HCT116 (cell line): ENCODE data around the gene UNC5C. TPM values are rescaled to one million over a fixed set of nuclear protein-coding genes. Genes with fewer than 3 reads are reported as not detected.

ENCODE experiments used
- ATAC-seq: fragments of 200-7000 bp; cut with Tn5 transposase; 2 replicates; pipeline ENCODE4 v1.9.1; 2020; ENCODE audit warnings: mild to moderate bottlenecking, moderate library complexity
- BruUV-seq: library from RNA; stranded (reverse); fragments of 400-500 nt; replicated peaks from 2 replicates; lab custom pipeline; 2021; lab: Mats Ljungman, UMichigan
- CTCF ChIA-PET: fragments of 300-600 bp; sonication (Branson Sonifier 250); formaldehyde crosslinking; loops from one replicate; lab custom pipeline; 2021; ENCODE audit warnings: antibody characterized with exemption; lab: Charles Lee
- POLR2A ChIA-PET: fragments of 300-600, 350-600 bp; sonication (Branson Sonifier 250); formaldehyde crosslinking; loops from one replicate; lab custom pipeline; 2021; ENCODE audit warnings: antibody characterized with exemption; lab: Charles Lee
- RAD21 ChIA-PET, 2 experiments: fragments of 300-600 bp; sonication (Branson Sonifier 250); formaldehyde crosslinking; loops; one replicate each; lab custom pipeline; 2023; ENCODE audit warnings: low total read pairs in 2 of 2; ENCODE audit not compliant: uncharacterized antibody in 2 of 2, unreplicated experiment in 2 of 2, low non-redundant PET in 1 of 2; lab: Charles Lee
- DNase-seq: peaks from one replicate; pipeline ENCODE4 v3.0.0-alpha.2; 2010; ENCODE audit warnings: low read depth, low spot score
- H2AFZ ChIP-seq: fragments of 200-600 bp; shearing (Covaris generic), sonication (generic); 2 replicates; pipeline ENCODE4 v1.6.1; 2017; ENCODE audit warnings: low read depth, mixed run types, mixed read lengths, antibody characterized with exemption, low read length; ENCODE audit not compliant: poor library complexity, severe bottlenecking
- H3K27ac ChIP-seq: 2 replicates; pipeline ENCODE4 v1.5.1; 2012; ENCODE audit warnings: low read depth, low read length
- H3K27me3 ChIP-seq: fragments of 200-600 bp; sonication (generic); 2 replicates; pipeline ENCODE4 v1.6.1; 2016; ENCODE audit warnings: mixed run types, low read length, mixed read lengths; ENCODE audit not compliant: insufficient read depth
- H3K36me3 ChIP-seq, 2 experiments: fragments of 200-500 bp in 1 of 2; fragments of 200-600 bp in 1 of 2; sonication (Bioruptor generic) in 1 of 2; sonication (generic) in 1 of 2; 2 replicates each; pipeline versions ENCODE4 v1.5.1 to v1.6.1; 2014 to 2016; ENCODE audit warnings: low read length in 2 of 2, inconsistent platforms in 1 of 2, mixed read lengths in 1 of 2, mixed run types in 1 of 2; ENCODE audit not compliant: insufficient read depth in 2 of 2, control insufficient read depth in 1 of 2
- H3K4me1 ChIP-seq, 2 experiments: fragments of 200-600 bp in 1 of 2; sonication (generic) in 1 of 2; 2 replicates each; pipeline versions ENCODE4 v1.5.1 to v1.6.1; 2012 to 2017; ENCODE audit warnings: low read length in 2 of 2, inconsistent platforms in 1 of 2, mild to moderate bottlenecking in 1 of 2, mixed read lengths in 1 of 2, mixed run types in 1 of 2, moderate library complexity in 1 of 2; ENCODE audit not compliant: insufficient read depth in 2 of 2, control insufficient read depth in 1 of 2
- H3K4me2 ChIP-seq: fragments of 200-600 bp; sonication (generic); 2 replicates; pipeline ENCODE4 v1.6.1; 2017; ENCODE audit warnings: mixed run types, low read length, mixed read lengths
- H3K4me3 ChIP-seq, 2 experiments: fragments of 200-600 bp in 1 of 2; sonication (generic) in 1 of 2; replicated peaks in 1 of 2; 2 replicates each; pipeline ENCODE4 v1.5.1; 2011 to 2016; ENCODE audit warnings: low read length in 2 of 2, control low read depth in 1 of 2, low read depth in 1 of 2, mild to moderate bottlenecking in 1 of 2, mixed read lengths in 1 of 2, mixed run types in 1 of 2
- H3K79me2 ChIP-seq: fragments of 200-600 bp; sonication (generic); 2 replicates; pipeline ENCODE4 v1.6.1; 2017; ENCODE audit warnings: mild to moderate bottlenecking, mixed run types, low read length, moderate library complexity, mixed read lengths; ENCODE audit not compliant: insufficient read depth
- H3K9ac ChIP-seq: fragments of 200-600 bp; sonication (generic); 2 replicates; pipeline ENCODE4 v1.6.1; 2016; ENCODE audit warnings: low read length, mixed read lengths
- H3K9me2 ChIP-seq: fragments of 200-600 bp; sonication (generic), shearing (Covaris generic); 2 replicates; pipeline ENCODE4 v1.6.1; 2017; ENCODE audit warnings: mixed run types, mild to moderate bottlenecking, moderate library complexity; ENCODE audit not compliant: insufficient read depth
- H3K9me3 ChIP-seq, 2 experiments: fragments of 200-500 bp in 1 of 2; fragments of 200-600 bp in 1 of 2; sonication (Bioruptor generic) in 1 of 2; sonication (generic) in 1 of 2; 2 replicates each; pipeline ENCODE4 v1.6.1; 2014 to 2017; ENCODE audit warnings: low read length in 2 of 2, mixed read lengths in 2 of 2, inconsistent platforms in 1 of 2, low read depth in 1 of 2, mild to moderate bottlenecking in 1 of 2, mixed run types in 1 of 2, moderate library complexity in 1 of 2; ENCODE audit not compliant: control insufficient read depth in 1 of 2, insufficient read depth in 1 of 2
- H4K20me1 ChIP-seq: fragments of 200-600 bp; sonication (generic), shearing (Covaris generic); 2 replicates; pipeline ENCODE4 v1.6.1; 2017; ENCODE audit warnings: mixed run types, mild to moderate bottlenecking, moderate library complexity; ENCODE audit not compliant: insufficient read depth
- ATF3 ChIP-seq: IDR thresholded peaks from 2 replicates; pipeline ENCODE4 v1.6.1; 2012
- CBX3 ChIP-seq: IDR thresholded peaks from 2 replicates; pipeline ENCODE4 v1.6.1; 2012; ENCODE audit warnings: low read depth
- CTCF ChIP-seq, 3 experiments: fragments of 200-600 bp in 1 of 3; sonication (generic) in 1 of 3; IDR thresholded peaks in 2 of 3; conservative IDR thresholded peaks in 1 of 3; 2 replicates each; pipeline ENCODE4 v1.5.1; 2012 to 2017; ENCODE audit warnings: low read depth in 2 of 3, low read length in 2 of 3, antibody characterized with exemption in 1 of 3, borderline replicate concordance in 1 of 3, control low read depth in 1 of 3, mild to moderate bottlenecking in 1 of 3, mixed read lengths in 1 of 3, mixed run types in 1 of 3, moderate library complexity in 1 of 3; ENCODE audit not compliant: insufficient read depth in 1 of 3
- ELF1 ChIP-seq: IDR thresholded peaks from 2 replicates; pipeline ENCODE4 v1.6.1; 2012; ENCODE audit warnings: low read depth, borderline replicate concordance
- EZH2 ChIP-seq: fragments of 200-600 bp; sonication (generic); IDR thresholded peaks from 2 replicates; pipeline ENCODE4 v1.6.1; 2017; ENCODE audit warnings: antibody characterized with exemption, mixed run types
- EZH2phosphoT487 ChIP-seq: fragments of 200-600 bp; IDR thresholded peaks from 2 replicates; pipeline ENCODE4 v1.6.1; 2018; ENCODE audit warnings: antibody characterized with exemption, borderline replicate concordance
- FOSL1 ChIP-seq: IDR thresholded peaks from 2 replicates; pipeline ENCODE4 v1.6.1; 2012; ENCODE audit warnings: low read depth
- JUND ChIP-seq: IDR thresholded peaks from 2 replicates; pipeline ENCODE4 v1.6.1; 2012
- MAX ChIP-seq: IDR thresholded peaks from 2 replicates; pipeline ENCODE4 v1.6.1; 2012
- POLR2A ChIP-seq: IDR thresholded peaks from 2 replicates; pipeline ENCODE4 v1.7.0; 2011; ENCODE audit warnings: borderline replicate concordance; ENCODE audit not compliant: insufficient read depth, insufficient read length; ENCODE audit errors: extremely low read depth
- POLR2AphosphoS5 ChIP-seq: IDR thresholded peaks from 2 replicates; pipeline ENCODE4 v1.6.1; 2011; ENCODE audit warnings: mild to moderate bottlenecking, low read depth, low read length, moderate library complexity
- RAD21 ChIP-seq: IDR thresholded peaks from 2 replicates; pipeline ENCODE4 v1.6.1; 2012; ENCODE audit warnings: low read depth, mild to moderate bottlenecking
- REST ChIP-seq: IDR thresholded peaks from 2 replicates; pipeline ENCODE4 v1.6.1; 2012; ENCODE audit warnings: low read depth
- SIN3A ChIP-seq: IDR thresholded peaks from 2 replicates; pipeline ENCODE4 v1.6.1; 2012; ENCODE audit warnings: low read depth
- SP1 ChIP-seq: IDR thresholded peaks from 2 replicates; pipeline ENCODE4 v1.6.1; 2012; ENCODE audit warnings: low read depth
- YY1 ChIP-seq: IDR thresholded peaks from 2 replicates; pipeline ENCODE4 v1.6.1; 2011; ENCODE audit warnings: low read length, low read depth, moderate library complexity, mild to moderate bottlenecking; ENCODE audit not compliant: insufficient replicate concordance; ENCODE audit errors: extremely low read depth
- ZBTB33 ChIP-seq: IDR thresholded peaks from 2 replicates; pipeline ENCODE4 v1.6.1; 2011; ENCODE audit warnings: mild to moderate bottlenecking, low read length, moderate library complexity; ENCODE audit not compliant: insufficient replicate concordance; ENCODE audit errors: extremely low read depth
- ZFX ChIP-seq: fragments of 450-650 bp; IDR thresholded peaks from 2 replicates; pipeline ENCODE4 v1.6.1; 2017
- intact Hi-C: fragments of 100-400 bp; cut with micrococcal nuclease; formaldehyde crosslinking; loops from 2 replicates; pipeline ENCODE4 v1.10.0; 2022
- total RNA-seq: library from RNA; stranded (reverse); gene quantifications from one replicate; pipeline ENCODE4 v1.2.1, GENCODE V29; 2021; ENCODE audit not compliant: unreplicated experiment

The UNC5C gene
- total RNA-seq, 1 experiment from 2014 or later = not detected

- intact Hi-C loops = no loop called here
- TF ChIP-seq FOSL1 (no peak), REST (no peak), POLR2AphosphoS5 (no peak), ZBTB33 (no peak), CBX3 (no peak), ATF3 (no peak), ELF1 (no peak), SP1 (no peak), YY1 (no peak), POLR2A (no peak), SIN3A (no peak), EZH2phosphoT487 (no peak), EZH2 (no peak), RAD21 (no peak), ZFX (no peak), MAX (no peak), JUND (no peak), CTCF (IDR thresholded peaks at IDR 0.05 in 2 of 3, conservative IDR thresholded peaks at IDR 0.05 in 1 of 3; ENCODE audit: borderline replicate concordance in 1 of 3, insufficient read depth in 1 of 3, low read depth in 2 of 3, low read length in 2 of 3) (no peak)
- RAD21 ChIA-PET = no interaction called here
- Histone ChIP-seq H3K9ac (no peak overlapping the region), H3K4me1 (no peaks in the 10 kb centered on the region), H3K27me3 (no peaks in the 10 kb centered on the region), H3K9me3 (no peaks in the 10 kb centered on the region), H3K36me3 (no peaks in the 10 kb centered on the region), H3K9me2 (no peaks in the 10 kb centered on the region), H3K27ac (no peak overlapping the region), H4K20me1 (no peaks in the 10 kb centered on the region), H3K4me3 (no peak overlapping the region), H2AFZ (no peak overlapping the region), H3K4me2 (no peak overlapping the region), H3K79me2 (no peaks in the 10 kb centered on the region)
- DNase-seq = no peak
- ATAC-seq = no peak
- POLR2A ChIA-PET = no interaction called here
- no TSS peak for BruUV-seq
- CTCF ChIA-PET = no interaction called here
Observed at GRCh38 chr4:95428291-95429070, 120.3 kb downstream of the UNC5C start.
